ENCODE data around the gene HK2.

Gene HK2

GRCh38 chr2:74937221-74937880 lies 103.4 kb downstream of the HK2 start:
- DNase-seq (ENCODE audit: low spot score), result no peak

GRCh38 chr2:74938264-74938663 lies 104.3 kb downstream of the HK2 start:
- DNase-seq (ENCODE audit: low spot score), result no peak

- DNase-seq (ENCODE audit: low spot score), result no peak
These were observed 106.2 kb downstream of the HK2 start for GRCh38 chr2:74939919-74940812.

GRCh38 chr2:74941284-74941683 lies 107.4 kb downstream of the HK2 start:
- DNase-seq (ENCODE audit: low spot score), result no peak

- DNase-seq (ENCODE audit: low spot score), result no peak
These were observed 108.3 kb downstream of the HK2 start for GRCh38 chr2:74942263-74942662.

All from left forelimb (tissue), 1 donor.